ENCODE measurements around the gene PLXNA4.

PLXNA4 gene

DNA sequence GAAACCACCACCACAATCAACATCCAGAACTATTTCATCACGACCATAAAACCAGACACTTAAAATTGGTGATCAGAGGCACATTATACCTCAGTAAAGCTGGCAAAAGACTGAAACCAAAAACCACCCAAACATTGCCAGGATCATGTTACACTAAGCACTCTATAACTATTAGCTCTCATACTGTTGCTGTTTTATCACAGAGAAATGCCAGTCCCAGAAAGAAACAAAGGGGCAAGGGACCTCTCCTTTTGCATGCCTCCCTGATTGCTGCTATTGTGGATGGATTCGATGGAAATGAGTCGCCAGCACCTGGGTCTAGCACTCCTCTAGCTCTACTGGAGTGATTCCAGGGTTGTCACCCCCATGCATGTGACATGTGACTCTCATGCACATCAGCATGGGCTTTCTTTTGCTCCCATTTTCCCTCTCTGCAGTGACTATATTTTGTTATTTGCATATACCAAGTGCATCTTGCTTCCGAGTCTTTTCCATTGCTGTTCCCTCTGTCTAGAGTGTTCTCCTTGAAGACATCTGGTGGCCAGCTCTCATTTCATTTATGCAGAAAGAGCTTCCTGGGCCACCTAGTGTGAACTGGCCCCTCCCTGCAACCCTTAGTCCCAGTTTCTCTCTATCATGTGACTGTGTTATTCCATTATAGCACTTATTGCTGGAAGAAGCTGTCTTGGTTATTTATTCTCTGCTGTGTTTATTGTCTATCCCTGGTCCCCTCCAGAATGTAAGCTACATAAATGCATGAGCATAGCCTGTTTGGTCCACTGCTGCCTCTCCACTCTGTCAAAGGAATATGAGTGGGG lies 300.6 kb downstream of the PLXNA4 start:
- no peak for DNase-seq (ENCODE audit: low read depth)

GRCh38 chr7:132272763-132273371 lies 303.4 kb downstream of the PLXNA4 start:
- TF ChIP-seq, protein P1, sequence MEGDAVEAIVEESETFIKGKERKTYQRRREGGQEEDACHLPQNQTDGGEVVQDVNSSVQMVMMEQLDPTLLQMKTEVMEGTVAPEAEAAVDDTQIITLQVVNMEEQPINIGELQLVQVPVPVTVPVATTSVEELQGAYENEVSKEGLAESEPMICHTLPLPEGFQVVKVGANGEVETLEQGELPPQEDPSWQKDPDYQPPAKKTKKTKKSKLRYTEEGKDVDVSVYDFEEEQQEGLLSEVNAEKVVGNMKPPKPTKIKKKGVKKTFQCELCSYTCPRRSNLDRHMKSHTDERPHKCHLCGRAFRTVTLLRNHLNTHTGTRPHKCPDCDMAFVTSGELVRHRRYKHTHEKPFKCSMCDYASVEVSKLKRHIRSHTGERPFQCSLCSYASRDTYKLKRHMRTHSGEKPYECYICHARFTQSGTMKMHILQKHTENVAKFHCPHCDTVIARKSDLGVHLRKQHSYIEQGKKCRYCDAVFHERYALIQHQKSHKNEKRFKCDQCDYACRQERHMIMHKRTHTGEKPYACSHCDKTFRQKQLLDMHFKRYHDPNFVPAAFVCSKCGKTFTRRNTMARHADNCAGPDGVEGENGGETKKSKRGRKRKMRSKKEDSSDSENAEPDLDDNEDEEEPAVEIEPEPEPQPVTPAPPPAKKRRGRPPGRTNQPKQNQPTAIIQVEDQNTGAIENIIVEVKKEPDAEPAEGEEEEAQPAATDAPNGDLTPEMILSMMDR (IDR thresholded peaks at IDR 0.05; ENCODE audit: low read depth, low read length, missing control alignments): no peak
- no peak overlapping the region for H3K4me3 ChIP-seq (ENCODE audit: low read depth, low read length)
- no peak for DNase-seq (ENCODE audit: low read depth)

More for the DNA sequence above, 300.6 kb downstream of the PLXNA4 start:
- TF ChIP-seq, protein P1 (IDR thresholded peaks at IDR 0.05; ENCODE audit: low read depth, low read length, missing control alignments): no peak
- no peak overlapping the region for H3K4me3 ChIP-seq (ENCODE audit: low read depth, low read length)

DNA sequence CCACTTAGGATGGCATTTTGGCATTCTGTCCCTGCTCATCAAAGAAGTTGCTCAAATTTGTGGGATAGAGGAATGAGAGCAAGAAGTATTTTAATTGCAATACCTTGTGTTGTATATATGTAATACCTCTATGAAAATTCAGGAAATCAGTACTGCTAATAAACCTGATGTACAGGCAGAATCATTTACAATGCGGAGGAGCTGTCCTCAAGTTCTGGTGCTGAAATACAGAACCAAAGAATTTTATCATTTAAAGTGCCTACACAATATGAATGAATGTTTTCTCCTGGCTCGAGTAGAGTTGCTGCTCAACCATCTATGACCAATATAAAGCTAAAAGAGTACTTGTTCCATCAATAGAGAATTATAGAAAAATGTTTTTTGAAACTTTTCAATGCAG lies 305.8 kb downstream of the PLXNA4 start:
- DNase-seq (ENCODE audit: low read depth): no peak
- TF ChIP-seq, protein P1 (IDR thresholded peaks at IDR 0.05; ENCODE audit: low read depth, low read length, missing control alignments): no peak
- H3K4me3 ChIP-seq (ENCODE audit: low read depth, low read length): no peak overlapping the region

DNA sequence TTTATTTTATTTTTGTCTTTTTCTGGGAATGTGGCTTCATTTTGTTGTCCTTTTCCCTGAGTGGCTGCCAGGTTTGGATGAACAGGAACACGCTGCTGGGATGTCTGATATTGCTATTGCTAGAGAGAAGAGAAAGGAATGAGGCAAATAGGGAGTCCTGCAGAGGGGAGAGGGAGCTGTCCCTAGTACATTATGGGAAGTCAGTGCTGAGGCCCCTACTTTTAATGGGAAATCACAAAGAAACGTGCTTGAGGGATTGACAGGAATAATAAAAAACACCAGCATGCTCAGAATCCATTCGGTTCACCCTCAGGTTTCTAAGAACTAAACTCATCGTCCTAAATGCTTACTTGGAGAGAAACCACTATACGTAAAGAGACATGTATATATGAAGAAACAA lies 306.6 kb downstream of the PLXNA4 start:
- no peak for DNase-seq (ENCODE audit: low read depth)
- H3K4me3 ChIP-seq (ENCODE audit: low read depth, low read length): no peak overlapping the region
- TF ChIP-seq, protein P1 (IDR thresholded peaks at IDR 0.05; ENCODE audit: low read depth, low read length, missing control alignments): no peak

- TF ChIP-seq, protein P1 (IDR thresholded peaks at IDR 0.05; ENCODE audit: low read depth, low read length, missing control alignments): no peak
- no peak overlapping the region for H3K4me3 ChIP-seq (ENCODE audit: low read depth, low read length)
- DNase-seq (ENCODE audit: low read depth): no peak
Measured at GRCh38 chr7:132263151-132263550, 313.1 kb downstream of the PLXNA4 start.

DNA sequence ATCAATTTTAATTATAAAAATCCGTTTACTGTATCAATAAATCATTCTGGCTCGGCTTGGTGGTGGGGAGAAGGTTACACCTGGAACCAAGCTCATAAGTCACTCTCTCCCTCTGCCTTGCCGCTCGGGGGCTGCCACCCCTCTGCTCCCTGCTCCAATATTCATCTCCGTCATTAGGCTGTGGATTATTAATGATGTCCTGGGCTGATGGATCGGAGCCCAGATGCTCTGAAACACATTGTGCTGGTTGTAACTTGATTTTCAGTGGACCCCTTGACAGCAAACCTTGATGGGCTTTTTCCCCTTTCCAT lies 314.2 kb downstream of the PLXNA4 start:
- DNase-seq (ENCODE audit: low read depth): no peak
- no peak overlapping the region for H3K4me3 ChIP-seq (ENCODE audit: low read depth, low read length)
- TF ChIP-seq, protein P1 (IDR thresholded peaks at IDR 0.05; ENCODE audit: low read depth, low read length, missing control alignments): no peak
